SHP77 treated with DMSO at 0.1 percent for 48 hours (cell line): ENCODE results near the gene TEKT5.
"Not testable (repeated sequence)": the region's sequence is repeated elsewhere in the genome, so short reads cannot be mapped to it uniquely, and the experiment has no call there.

Experiments
- DNase-seq: peaks from one replicate; lab custom pipeline; 2025; lab: John Stamatoyannopoulos, UW

Gene TEKT5

GRCh38 chr16:10633429-10633828 is 61.3 kb downstream of the TEKT5 start:
- not testable (repeated sequence) for DNase-seq

GRCh38 chr16:10631886-10632285 is 62.8 kb downstream of the TEKT5 start:
- DNase-seq, result no peak

GRCh38 chr16:10629592-10629963 is 65.2 kb downstream of the TEKT5 start:
- no peak for DNase-seq

- no peak for DNase-seq
Observed at GRCh38 chr16:10625595-10626357, 69.0 kb downstream of the TEKT5 start.

- no peak for DNase-seq
Observed at GRCh38 chr16:10624527-10624926, 70.2 kb downstream of the TEKT5 start.

- no peak for DNase-seq
Observed at GRCh38 chr16:10623059-10623458, 71.7 kb downstream of the TEKT5 start.

GRCh38 chr16:10622036-10622921 is 72.5 kb downstream of the TEKT5 start:
- no peak for DNase-seq

- DNase-seq, result not testable (repeated sequence)
Observed at GRCh38 chr16:10621216-10621949, 73.3 kb downstream of the TEKT5 start.

- no peak for DNase-seq
Observed at GRCh38 chr16:10620120-10620519, 74.6 kb downstream of the TEKT5 start.

GRCh38 chr16:10619271-10619849 is 75.4 kb downstream of the TEKT5 start:
- DNase-seq, result no peak

- no peak for DNase-seq
Observed at GRCh38 chr16:10618710-10619209, 76.0 kb downstream of the TEKT5 start.

GRCh38 chr16:10617662-10618420 is 76.9 kb downstream of the TEKT5 start:
- no peak for DNase-seq

- DNase-seq, result no peak
Observed at GRCh38 chr16:10616756-10617640, 77.7 kb downstream of the TEKT5 start.

- DNase-seq, result no peak
Observed at GRCh38 chr16:10616419-10616755, 78.3 kb downstream of the TEKT5 start.

- no peak for DNase-seq
Observed at GRCh38 chr16:10614685-10615084, 80.0 kb downstream of the TEKT5 start.

GRCh38 chr16:10613785-10614485 is 80.8 kb downstream of the TEKT5 start:
- no peak for DNase-seq

GRCh38 chr16:10612649-10613179 is 82.0 kb downstream of the TEKT5 start:
- DNase-seq, result no peak

- no peak for DNase-seq
Observed at GRCh38 chr16:10611825-10612342, 82.8 kb downstream of the TEKT5 start.
